Measurements from ENCODE around the gene TFR2.

DNA sequence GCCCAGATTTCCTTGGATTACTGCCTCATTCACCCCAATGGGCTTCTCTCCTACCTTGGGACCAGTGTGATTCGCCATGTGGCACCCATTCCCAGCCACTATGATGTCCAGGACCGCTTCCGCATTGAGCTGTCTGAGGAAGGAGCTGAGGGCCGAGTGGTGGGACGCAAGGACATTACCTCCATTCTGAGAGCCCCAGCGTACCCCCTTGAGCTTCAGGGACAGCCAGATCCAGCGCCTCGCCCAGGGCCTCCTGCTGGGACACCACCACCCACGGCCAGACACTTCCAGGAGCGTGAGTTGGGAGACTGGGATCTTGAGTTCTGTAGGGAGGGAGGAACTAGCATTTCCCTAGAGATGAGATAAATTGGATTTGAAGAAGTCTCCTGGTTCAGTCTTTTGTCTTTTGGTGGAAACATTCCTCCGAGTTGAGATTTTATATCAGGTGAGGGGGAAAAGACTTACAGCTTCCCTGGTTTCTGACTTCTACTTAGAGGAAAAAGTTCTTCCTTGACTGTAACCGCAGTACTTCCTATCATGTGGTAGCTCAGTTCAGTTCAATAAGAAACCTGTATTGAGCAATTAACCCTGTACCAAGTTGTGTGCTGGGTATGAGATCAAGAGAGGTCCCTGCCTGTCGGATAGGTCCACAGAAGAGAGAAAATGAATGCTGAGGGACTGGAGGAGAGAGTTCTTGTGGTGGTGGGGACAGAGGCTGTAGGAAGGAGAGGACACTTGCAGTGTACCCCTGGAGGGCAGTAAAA is 27.8 kb downstream of the TFR2 start:
- TF ChIP-seq POLR2A (IDR thresholded peaks at IDR 0.05; ENCODE audit: low read length): no peak
- no peak for TF ChIP-seq GATA1 (IDR thresholded peaks at IDR 0.05; ENCODE audit: low read depth, low read length)

Data from erythroblast (primary cell).